Hematopoietic multipotent progenitor cell treated with erythropoietin and hydrocortisone succinate and interleukin-3 and kit ligand, for 4 days (in vitro differentiated cells): ENCODE measurements around the gene VEGFC.
A peak's percentile ranks its signal among the peaks of the same experiment; 100 is the strongest.

Experiments used
- DNase-seq: peaks from one replicate; pipeline ENCODE4 v3.0.0-alpha.2; 2015

The VEGFC gene

GRCh38 chr4:176798540-176798939 is 5.8 kb upstream of the VEGFC start:
- no peak for DNase-seq

- DNase-seq = no peak
Observed at GRCh38 chr4:176795441-176795840, 2.7 kb upstream of the VEGFC start.

- DNase-seq = no peak
Observed at GRCh38 chr4:176794651-176795050, 1.9 kb upstream of the VEGFC start.

GRCh38 chr4:176794151-176794550 is 1.4 kb upstream of the VEGFC start:
- no peak for DNase-seq

GRCh38 chr4:176793060-176793605 is 411 bp upstream of the VEGFC start:
- no peak for DNase-seq

GRCh38 chr4:176791591-176792325 is 964 bp downstream of the VEGFC start:
- peak; percentile 30 for DNase-seq

GRCh38 chr4:176790398-176790797 is 2.3 kb downstream of the VEGFC start:
- DNase-seq = no peak

- DNase-seq = peak; percentile 79
Observed at GRCh38 chr4:176789955-176790354, 2.8 kb downstream of the VEGFC start.

GRCh38 chr4:176788971-176789370 is 3.8 kb downstream of the VEGFC start:
- no peak for DNase-seq

GRCh38 chr4:176788248-176788647 is 4.5 kb downstream of the VEGFC start:
- no peak for DNase-seq

- DNase-seq = no peak
Observed at GRCh38 chr4:176784816-176785215, 7.9 kb downstream of the VEGFC start.

GRCh38 chr4:176782794-176783193 is 9.9 kb downstream of the VEGFC start:
- DNase-seq = no peak

- DNase-seq = no peak
Observed at GRCh38 chr4:176782191-176782590, 10.5 kb downstream of the VEGFC start.

- no peak for DNase-seq
Observed at GRCh38 chr4:176781739-176782100, 11.0 kb downstream of the VEGFC start.

GRCh38 chr4:176780995-176781738 is 11.6 kb downstream of the VEGFC start:
- DNase-seq = no peak

- DNase-seq = no peak
Observed at GRCh38 chr4:176779421-176779820, 13.3 kb downstream of the VEGFC start.

GRCh38 chr4:176778491-176778890 is 14.2 kb downstream of the VEGFC start:
- DNase-seq = no peak

GRCh38 chr4:176778063-176778462 is 14.7 kb downstream of the VEGFC start:
- DNase-seq = no peak

- DNase-seq = no peak
Observed at GRCh38 chr4:176775338-176775737, 17.4 kb downstream of the VEGFC start.

GRCh38 chr4:176774852-176775251 is 17.9 kb downstream of the VEGFC start:
- no peak for DNase-seq

- DNase-seq = peak; percentile 3
Observed at GRCh38 chr4:176769514-176769913, 23.2 kb downstream of the VEGFC start.

GRCh38 chr4:176767183-176767582 is 25.5 kb downstream of the VEGFC start:
- DNase-seq = no peak

GRCh38 chr4:176762661-176763308 is 29.9 kb downstream of the VEGFC start:
- DNase-seq = no peak

- no peak for DNase-seq
Observed at GRCh38 chr4:176761872-176762271, 30.9 kb downstream of the VEGFC start.
